Astrocyte of the cerebellum (primary cell): ENCODE measurements around the gene TAF4B.
A peak's percentile ranks its signal among the peaks of the same experiment; 100 is the strongest.
"Not testable (repeated sequence)": the region's sequence is repeated elsewhere in the genome, so short reads cannot be mapped to it uniquely, and the experiment has no call there.

ENCODE experiments used
- DNase-seq: peaks from one replicate; pipeline ENCODE4 v3.0.0-alpha.2; 2011; ENCODE audit warnings: low read depth
- H3K4me3 ChIP-seq: 2 replicates; pipeline ENCODE4 v1.5.1; 2011; ENCODE audit warnings: mild to moderate bottlenecking, low read depth, low read length, moderate library complexity
- CTCF ChIP-seq: IDR thresholded peaks from 2 replicates; pipeline ENCODE4 v1.5.1; 2012; ENCODE audit warnings: low read length, low read depth, moderate library complexity, mild to moderate bottlenecking; ENCODE audit errors: missing control alignments
- in situ Hi-C: cut with HindIII; loops from 2 replicates; pipeline ENCODE4 v1.10.0; 2017; ENCODE audit warnings: low sequenced_read_pairs

The TAF4B gene

GRCh38 chr18:26367425-26367824 lies 141.2 kb downstream of the TAF4B start:
- TF ChIP-seq CTCF = no peak
- no peak overlapping the region for H3K4me3 ChIP-seq
- in situ Hi-C loops = no loop called here
- DNase-seq = no peak

- TF ChIP-seq CTCF = no peak
- in situ Hi-C loops = no loop called here
- no peak for DNase-seq
- no peak overlapping the region for H3K4me3 ChIP-seq
These were observed 143.8 kb downstream of the TAF4B start for GRCh38 chr18:26370037-26370436.

GRCh38 chr18:26376105-26376504 lies 149.9 kb downstream of the TAF4B start:
- H3K4me3 ChIP-seq = no peak overlapping the region
- in situ Hi-C loops = no loop called here
- DNase-seq = no peak
- no peak for TF ChIP-seq CTCF

DNA sequence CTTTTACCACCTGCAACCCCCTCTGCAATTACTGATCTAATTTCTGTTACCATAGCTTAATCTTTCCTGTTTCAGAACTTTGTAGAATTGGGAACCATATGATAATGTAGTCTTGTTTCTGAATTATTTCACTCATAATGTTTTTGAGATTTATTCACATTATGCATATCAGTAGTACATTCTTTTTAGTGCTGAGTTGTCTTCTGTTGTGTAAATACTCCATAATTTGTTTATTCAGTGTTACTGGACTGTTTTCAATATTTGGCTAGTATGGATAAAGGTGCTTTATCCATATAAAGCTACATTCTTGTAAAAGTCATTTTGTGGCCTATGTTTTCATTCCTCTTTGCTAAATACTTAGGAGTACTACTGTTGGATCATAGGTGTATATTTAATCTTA lies 152.5 kb downstream of the TAF4B start:
- TF ChIP-seq CTCF = no peak
- no peak for DNase-seq
- in situ Hi-C loops = no loop called here
- H3K4me3 ChIP-seq = no peak overlapping the region

- H3K4me3 ChIP-seq, DNase-seq, in situ Hi-C loops: not testable (repeated sequence)
These were observed 155.3 kb downstream of the TAF4B start for GRCh38 chr18:26381555-26381954.

GRCh38 chr18:26383454-26384270 lies 157.4 kb downstream of the TAF4B start:
- in situ Hi-C loops = no loop called here
- peak; percentile 70 for TF ChIP-seq CTCF
- H3K4me3 ChIP-seq = no peak overlapping the region
- DNase-seq = peak; percentile 52

DNA sequence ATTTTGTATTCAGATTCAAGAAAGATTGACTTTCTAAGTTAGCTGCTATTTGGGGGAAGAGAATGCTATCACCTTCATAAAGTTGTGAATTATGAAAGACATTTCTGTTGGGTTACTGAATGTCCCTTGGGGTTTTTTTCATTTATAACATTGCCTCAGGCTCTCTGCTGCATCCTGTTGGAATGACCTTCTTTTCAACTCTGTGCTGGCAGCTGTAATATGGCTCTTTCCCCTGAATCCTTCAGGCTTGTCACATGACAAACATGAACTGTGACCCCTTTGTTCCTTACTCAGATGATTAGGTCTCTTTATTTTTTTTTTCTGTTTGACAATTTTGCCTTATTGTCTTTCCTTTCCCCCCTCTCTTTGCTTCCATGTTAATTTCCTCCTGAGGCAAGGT lies 159.8 kb downstream of the TAF4B start:
- peak; percentile 46 for DNase-seq
- in situ Hi-C loops = no loop called here
- TF ChIP-seq CTCF = no peak
- no peak overlapping the region for H3K4me3 ChIP-seq
